HG03432 (cell line): ENCODE results near the gene PASD1.
A peak's percentile ranks its signal among the peaks of the same experiment; 100 is the strongest.
"Not testable (repeated sequence)": the region's sequence is repeated elsewhere in the genome, so short reads cannot be mapped to it uniquely, and the experiment has no call there.

Experiments
- ATAC-seq: cut with Tn5 transposase; IDR thresholded peaks from one replicate; pipeline ENCODE4 v1.9.1; 2021; ENCODE audit warnings: mild to moderate bottlenecking, moderate library complexity; ENCODE audit not compliant: unreplicated experiment

PASD1 gene, protein sequence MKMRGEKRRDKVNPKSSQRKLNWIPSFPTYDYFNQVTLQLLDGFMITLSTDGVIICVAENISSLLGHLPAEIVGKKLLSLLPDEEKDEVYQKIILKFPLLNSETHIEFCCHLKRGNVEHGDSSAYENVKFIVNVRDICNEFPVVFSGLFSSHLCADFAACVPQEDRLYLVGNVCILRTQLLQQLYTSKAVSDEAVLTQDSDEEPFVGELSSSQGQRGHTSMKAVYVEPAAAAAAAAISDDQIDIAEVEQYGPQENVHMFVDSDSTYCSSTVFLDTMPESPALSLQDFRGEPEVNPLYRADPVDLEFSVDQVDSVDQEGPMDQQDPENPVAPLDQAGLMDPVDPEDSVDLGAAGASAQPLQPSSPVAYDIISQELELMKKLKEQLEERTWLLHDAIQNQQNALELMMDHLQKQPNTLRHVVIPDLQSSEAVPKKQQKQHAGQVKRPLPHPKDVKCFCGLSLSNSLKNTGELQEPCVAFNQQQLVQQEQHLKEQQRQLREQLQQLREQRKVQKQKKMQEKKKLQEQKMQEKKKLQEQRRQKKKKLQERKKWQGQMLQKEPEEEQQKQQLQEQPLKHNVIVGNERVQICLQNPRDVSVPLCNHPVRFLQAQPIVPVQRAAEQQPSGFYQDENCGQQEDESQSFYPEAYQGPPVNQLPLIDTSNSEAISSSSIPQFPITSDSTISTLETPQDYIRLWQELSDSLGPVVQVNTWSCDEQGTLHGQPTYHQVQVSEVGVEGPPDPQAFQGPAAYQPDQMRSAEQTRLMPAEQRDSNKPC

DNA sequence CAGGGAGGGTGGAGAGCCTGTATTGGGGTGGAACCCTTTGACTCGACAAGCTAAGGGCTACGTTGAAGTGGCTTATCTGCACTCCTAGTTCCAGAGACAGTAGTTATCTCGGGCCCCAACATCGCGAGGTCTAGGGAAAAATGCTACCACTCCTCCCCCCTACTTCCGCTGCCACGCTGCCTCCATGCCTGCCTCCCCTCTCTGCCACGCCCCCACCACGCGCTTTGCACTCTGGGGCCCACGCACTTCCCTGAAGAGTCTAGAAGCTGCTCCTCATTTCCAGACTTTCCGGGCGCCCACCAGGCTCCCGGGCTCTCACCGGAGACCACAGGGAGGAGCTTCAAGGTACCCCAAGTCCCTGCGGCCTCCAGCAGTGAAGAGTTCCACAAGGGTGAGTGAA lies at the start of gene PASD1:
PASD1 (plus strand) TSS at position 227 of the 400 bp plus-strand sequence. CDS start 37,879 bp downstream, outside the sequence.
- no peak for ATAC-seq

DNA sequence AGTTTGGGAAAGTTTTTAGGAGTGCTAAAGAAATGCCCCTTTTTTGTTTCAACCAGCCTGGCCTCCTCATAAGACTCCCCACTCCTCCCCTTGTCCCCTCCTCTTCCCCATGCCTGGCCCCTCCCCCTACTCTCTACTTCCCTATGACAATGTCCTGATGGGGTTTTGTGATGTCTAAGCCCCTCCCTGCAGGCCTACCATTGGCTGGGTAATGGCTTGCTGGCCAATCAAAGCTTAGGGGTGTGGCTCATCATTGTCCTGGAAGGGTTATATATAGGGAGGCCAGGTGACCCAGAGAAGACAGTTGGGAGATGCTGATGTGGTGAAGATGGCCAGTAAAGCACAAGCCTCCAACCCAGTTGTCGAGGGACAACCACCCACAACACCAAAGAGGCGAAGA lies 48.2 kb upstream of the PASD1 start:
- ATAC-seq, result no peak

GRCh38 chrX:151516538-151517187 lies 46.8 kb upstream of the PASD1 start:
- no peak for ATAC-seq

DNA sequence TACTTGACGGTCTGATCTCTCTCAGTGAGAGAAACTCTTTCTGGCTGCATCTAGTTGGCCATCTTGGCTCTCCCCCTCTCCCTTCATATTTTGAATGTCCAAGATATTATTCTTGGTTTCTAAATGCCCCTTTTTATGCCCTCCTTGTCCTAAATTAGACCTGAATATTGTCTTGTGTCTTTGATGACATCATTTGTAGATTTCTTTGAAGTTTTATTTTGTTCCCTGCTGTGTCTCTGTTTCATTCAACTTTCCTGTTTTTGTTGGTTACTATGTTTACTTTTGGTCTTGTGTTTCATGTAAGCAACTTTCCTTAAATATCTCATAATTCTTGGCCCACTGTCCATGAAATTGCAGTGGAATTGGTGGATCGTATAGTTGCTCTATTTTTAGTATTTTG lies 46.1 kb upstream of the PASD1 start:
- no peak for ATAC-seq

- ATAC-seq, result no peak
Observed at GRCh38 chrX:151523351-151523750, 40.1 kb upstream of the PASD1 start.

- ATAC-seq, result no peak
Observed at GRCh38 chrX:151536571-151536970, 26.9 kb upstream of the PASD1 start.

GRCh38 chrX:151537572-151537971 lies 25.9 kb upstream of the PASD1 start:
- ATAC-seq, result no peak

- ATAC-seq, result no peak
Observed at GRCh38 chrX:151538190-151539122, 25.0 kb upstream of the PASD1 start.

- ATAC-seq, result peak; percentile 87
Observed at GRCh38 chrX:151543706-151544105, 19.8 kb upstream of the PASD1 start.

DNA sequence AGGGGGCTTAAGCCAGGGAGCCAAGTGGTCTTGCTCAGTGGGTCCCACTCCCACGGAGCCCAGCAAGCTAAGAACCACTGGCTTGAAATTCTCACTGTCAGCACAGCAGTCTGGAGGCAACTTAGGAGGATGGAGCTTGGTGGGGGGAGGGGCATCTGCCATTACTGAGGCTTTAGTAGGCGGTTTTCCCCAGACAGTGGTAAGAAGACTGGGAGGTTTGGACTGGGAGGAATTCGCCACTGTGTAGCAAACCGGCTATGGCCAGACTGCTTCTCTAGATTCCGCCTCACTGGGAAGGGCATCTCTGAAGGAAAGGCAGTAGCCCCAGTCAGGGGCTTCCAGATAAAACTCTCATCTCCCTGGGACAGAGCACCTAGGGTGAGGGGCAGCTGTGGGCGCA lies 17.2 kb upstream of the PASD1 start:
- ATAC-seq, result not testable (repeated sequence)

- ATAC-seq, result not testable (repeated sequence)
Observed at GRCh38 chrX:151551176-151551575, 12.3 kb upstream of the PASD1 start.

GRCh38 chrX:151552743-151553142 lies 10.7 kb upstream of the PASD1 start:
- ATAC-seq, result no peak

DNA sequence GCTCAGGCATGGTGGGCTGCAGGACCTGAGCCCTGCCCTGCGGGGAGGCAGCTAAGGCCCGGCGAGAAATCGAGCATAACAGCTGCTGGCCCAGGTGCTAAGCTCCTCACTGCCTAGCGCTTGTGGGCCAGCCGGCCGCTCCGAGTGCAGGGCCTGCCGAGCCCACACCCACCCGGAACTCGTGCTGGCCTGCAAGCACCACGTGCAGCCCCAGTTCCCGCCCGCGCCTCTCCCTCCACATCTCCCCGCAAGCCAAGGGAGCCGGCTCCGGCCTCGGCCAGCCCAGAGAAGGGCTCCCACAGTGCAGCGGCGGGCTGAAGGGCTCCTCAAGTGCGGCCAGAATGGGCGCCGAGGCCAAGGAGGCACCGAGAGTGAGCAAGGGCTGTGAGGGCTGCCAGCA lies 8.2 kb upstream of the PASD1 start:
- ATAC-seq, result not testable (repeated sequence)

DNA sequence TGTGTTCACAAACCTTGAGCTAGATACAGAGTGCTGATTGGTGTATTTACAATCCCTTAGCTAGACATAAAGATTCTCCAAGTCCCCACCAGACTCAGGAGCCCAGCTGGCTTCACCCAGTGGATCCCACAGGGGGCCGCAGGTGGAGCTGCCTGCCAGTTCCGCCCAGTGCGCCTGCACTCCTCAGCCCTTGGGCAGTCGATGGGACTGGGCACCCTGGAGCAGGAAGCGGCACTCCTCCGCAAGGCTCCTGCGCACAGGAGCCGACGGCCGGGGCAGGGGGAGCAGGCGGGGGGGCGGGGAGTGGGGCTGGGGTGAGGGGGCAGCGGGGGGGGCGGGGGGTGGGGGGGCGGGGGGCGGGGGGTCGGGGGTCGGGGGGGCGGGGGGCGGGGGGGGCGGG lies 990 bp upstream of the PASD1 start:
- ATAC-seq, result not testable (repeated sequence)

GRCh38 chrX:151563003-151563402 lies 472 bp upstream of the PASD1 start:
- not testable (repeated sequence) for ATAC-seq

DNA sequence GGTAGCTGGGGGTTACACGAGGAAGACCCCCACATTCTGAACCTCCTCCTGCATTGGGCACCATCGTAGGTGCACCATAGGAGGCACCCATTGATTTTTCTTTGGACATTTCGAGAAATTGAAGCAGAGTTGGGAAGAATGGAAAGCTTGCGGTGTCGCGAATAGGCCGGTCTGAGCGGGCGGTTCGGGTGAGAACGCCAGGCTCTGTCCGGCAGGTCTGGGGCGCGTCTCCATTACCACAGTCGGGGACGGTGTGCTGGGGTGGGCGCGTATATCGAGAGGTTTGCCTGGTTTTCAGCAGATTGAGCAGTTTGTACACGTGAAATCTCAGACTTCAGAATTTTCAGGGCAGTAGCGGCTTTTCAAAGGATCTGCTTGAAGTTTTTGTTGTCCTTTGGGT lies 560 bp downstream of the PASD1 start:
- no peak for ATAC-seq

GRCh38 chrX:151566872-151567271 lies 3.4 kb downstream of the PASD1 start:
- ATAC-seq, result not testable (repeated sequence)

- ATAC-seq, result no peak
Observed at GRCh38 chrX:151570561-151570960, 7.1 kb downstream of the PASD1 start.

- not testable (repeated sequence) for ATAC-seq
Observed at GRCh38 chrX:151593384-151593783, 29.9 kb downstream of the PASD1 start.

- no peak for ATAC-seq
Observed at GRCh38 chrX:151596282-151596681, 32.8 kb downstream of the PASD1 start.
